ENCODE measurements around the gene ULBP3. TPM values are rescaled to one million over a fixed set of nuclear protein-coding genes. Genes with fewer than 3 reads are reported as not detected.

The ULBP3 gene
- total and polyA plus RNA-seq, 2 of the 4 experiments (the other 2 are of a cell fraction), result 11.1 to 35.1 TPM

DNA sequence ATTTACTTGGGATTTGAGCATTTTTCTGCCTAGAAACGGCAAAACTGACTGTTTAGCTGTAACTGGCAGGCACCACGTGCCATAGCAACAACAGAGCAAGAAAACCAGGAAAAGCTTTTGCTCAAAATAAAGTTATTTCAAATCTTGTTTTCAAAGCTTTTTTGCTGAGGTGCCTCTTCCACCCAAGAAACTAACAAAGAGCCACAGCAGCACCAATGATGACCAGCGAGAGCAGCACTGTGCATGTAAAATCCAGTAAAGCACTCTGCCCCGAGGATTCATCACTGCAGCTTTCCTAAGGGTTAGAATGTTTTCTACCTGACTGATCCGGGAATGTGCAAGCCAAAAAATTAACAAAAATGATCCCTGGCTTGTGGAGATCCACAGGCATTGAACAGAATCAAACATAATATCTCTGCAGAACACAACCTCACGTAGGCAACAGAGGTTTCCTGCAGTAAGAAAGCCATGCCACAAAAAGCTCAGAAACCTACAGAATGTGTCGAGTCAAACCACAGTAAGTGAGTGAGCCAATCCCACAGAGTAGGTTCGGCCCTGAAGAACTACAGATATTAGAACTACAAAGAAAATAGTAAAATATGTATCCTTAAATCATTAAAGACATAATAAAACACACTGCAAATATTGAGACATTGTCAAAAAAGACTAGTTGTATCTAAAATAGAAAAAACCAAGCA, 7.4 kb upstream of the ULBP3 start:
- H3K4me1 ChIP-seq (ENCODE audit: control insufficient read depth, insufficient read depth, low read length), result no peaks in the 10 kb centered on the region
- no peak overlapping the region for H2AK9ac ChIP-seq (replicated peaks; ENCODE audit: low read depth, low read length, poor library complexity)
- H2BK15ac ChIP-seq (ENCODE audit: low read depth, low read length), result no peak overlapping the region
- H2AFZ ChIP-seq (replicated peaks; ENCODE audit: low read length, poor library complexity), result no peak overlapping the region
- H3K4ac ChIP-seq (ENCODE audit: low read depth, low read length), result no peak overlapping the region
- WGBS, 2 experiments (ENCODE audit: extremely low coverage in 2 of 2, insufficient read length in 1 of 2), result 40% methylated on average over 2 of the region's 8 CpGs; no CpG with 5 or more reads in 1 of the 2 experiments
- no peak overlapping the region for H2BK120ac ChIP-seq (ENCODE audit: low read depth, low read length)
- TF ChIP-seq NFE2L2 (IDR thresholded peaks at IDR 0.05; ENCODE audit: low read depth, low read length), result no peak
- TF ChIP-seq, protein P1, sequence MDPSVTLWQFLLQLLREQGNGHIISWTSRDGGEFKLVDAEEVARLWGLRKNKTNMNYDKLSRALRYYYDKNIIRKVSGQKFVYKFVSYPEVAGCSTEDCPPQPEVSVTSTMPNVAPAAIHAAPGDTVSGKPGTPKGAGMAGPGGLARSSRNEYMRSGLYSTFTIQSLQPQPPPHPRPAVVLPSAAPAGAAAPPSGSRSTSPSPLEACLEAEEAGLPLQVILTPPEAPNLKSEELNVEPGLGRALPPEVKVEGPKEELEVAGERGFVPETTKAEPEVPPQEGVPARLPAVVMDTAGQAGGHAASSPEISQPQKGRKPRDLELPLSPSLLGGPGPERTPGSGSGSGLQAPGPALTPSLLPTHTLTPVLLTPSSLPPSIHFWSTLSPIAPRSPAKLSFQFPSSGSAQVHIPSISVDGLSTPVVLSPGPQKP (IDR thresholded peaks at IDR 0.05; ENCODE audit: borderline replicate concordance, low read depth, low read length), result no peak
- no peak for TF ChIP-seq RAD21 (IDR thresholded peaks at IDR 0.05; ENCODE audit: low read length)
- no peak for TF ChIP-seq FOS (IDR thresholded peaks at IDR 0.05; ENCODE audit: low read depth, low read length)
- TF ChIP-seq RFX5 (IDR thresholded peaks at IDR 0.05; ENCODE audit: low read depth, low read length), result no peak
- no peak overlapping the region for H2BK20ac ChIP-seq (ENCODE audit: low read depth, low read length)
- H3K23ac ChIP-seq (ENCODE audit: low read depth, low read length), result no peak overlapping the region
- H3K4me3 ChIP-seq (ENCODE audit: insufficient read depth, low read depth, low read length), result no peak overlapping the region
- H3K36me3 ChIP-seq (ENCODE audit: control insufficient read depth, insufficient read depth, low read length), result no peaks in the 10 kb centered on the region
- peaks cover 12% of the 10 kb centered on the region for H3K27me3 ChIP-seq (ENCODE audit: control insufficient read depth, insufficient read depth, low read length)
- no peaks in the 10 kb centered on the region for H3K79me1 ChIP-seq (ENCODE audit: low read depth in 1 of 2, low read length in 2 of 2)
- in situ Hi-C loops (cut with MboI; ENCODE audit: low sequenced_read_pairs), result loop anchor here (10.0 kb wide), 1 partner anchor 738 kb away; no protein-coding TSS in a partner anchor
- no peak overlapping the region for H2BK5ac ChIP-seq (ENCODE audit: low read depth, low read length, poor library complexity, severe bottlenecking)
- no peak overlapping the region for H3K27ac ChIP-seq (ENCODE audit: insufficient read depth, low read length)
- intact Hi-C loops (cut with micrococcal nuclease), result no loop called here
- no peaks in the 10 kb centered on the region for H3K9me1 ChIP-seq (ENCODE audit: insufficient read depth, low read length)
- no peaks in the 10 kb centered on the region for H4K20me1 ChIP-seq (ENCODE audit: insufficient read depth, low read length)
- dilution Hi-C loops (cut with HindIII; ENCODE audit: low sequenced_read_pairs, unreplicated experiment), result no loop called here
- no TSS peak for BruUV-seq (replicated peaks)
- H3K4me2 ChIP-seq (ENCODE audit: low read depth, low read length), result no peak overlapping the region
- H4K91ac ChIP-seq (ENCODE audit: insufficient read depth, low read depth, low read length), result no peak overlapping the region
- H3K14ac ChIP-seq (replicated peaks; ENCODE audit: low read depth, low read length), result no peak overlapping the region
- H2AK5ac ChIP-seq (ENCODE audit: low read depth, low read length), result no peak overlapping the region
- no peak overlapping the region for H4K5ac ChIP-seq (ENCODE audit: low read depth, low read length)
- ATAC-seq (ENCODE audit: low read depth) (no peak; the same call in 1 of the 2 replicates), DNase-seq (no peak)
- no peak overlapping the region for H3K18ac ChIP-seq (ENCODE audit: low read depth, low read length)
- no peaks in the 10 kb centered on the region for H3K9me3 ChIP-seq (ENCODE audit: control insufficient read depth, insufficient read depth, low read length)
- H3K9ac ChIP-seq (ENCODE audit: low read depth, low read length), result no peak overlapping the region
- H4K8ac ChIP-seq (ENCODE audit: low read depth in 2 of 2, low read length in 2 of 2), result no peak overlapping the region
- H3K56ac ChIP-seq (ENCODE audit: extremely low read depth, insufficient read depth, low read length), result no peak overlapping the region
- ChIA-PET POLR2A (ENCODE audit: unreplicated experiment) (no interaction called here), CTCF (interaction anchor here (1.5 kb wide), 1 partner anchor 319 kb away, joined by 3 read pairs; no protein-coding TSS in a partner anchor)
